Ovary (tissue), 9 donors: ENCODE data around the gene PMEPA1. TPM values are rescaled to one million over a fixed set of nuclear protein-coding genes. Genes with fewer than 3 reads are reported as not detected.

ENCODE experiments used
- DNase-seq, 5 donors: peaks; one replicate each; pipeline ENCODE4 v3.0.0-alpha.2; 2019 to 2020
- H3K27ac ChIP-seq, 2 donors: fragments of 200-600 bp; one replicate each; pipeline versions ENCODE4 v1.5.1 to v1.8.0; 2019 to 2022
- H3K27me3 ChIP-seq: fragments of 200-600 bp; one replicate; pipeline ENCODE4 v1.8.0; 2022
- H3K36me3 ChIP-seq: fragments of 200-600 bp; sonication (generic); one replicate; pipeline ENCODE4 v1.5.1; 2019
- H3K4me1 ChIP-seq: one replicate; pipeline ENCODE4 v1.8.1; 2013; ENCODE audit warnings: mild to moderate bottlenecking, moderate library complexity; ENCODE audit not compliant: insufficient read depth
- H3K4me3 ChIP-seq: fragments of 200-600 bp; sonication (generic); one replicate; pipeline ENCODE4 v1.5.1; 2017
- H3K9me3 ChIP-seq, 2 donors: fragments of 200-600 bp in 1 of 2; sonication (generic) in 1 of 2; one replicate each; pipeline versions ENCODE4 v1.5.1 to v1.8.1; 2013 to 2019; ENCODE audit warnings: mild to moderate bottlenecking in 1 of 2, moderate library complexity in 1 of 2
- EP300 ChIP-seq: sonication (generic); formaldehyde crosslinking; IDR thresholded peaks from one replicate; pipeline ENCODE4 v1.6.1; 2017; ENCODE audit warnings: antibody characterized with exemption
- POLR2A ChIP-seq: fragments of 450-650 bp; IDR thresholded peaks from one replicate; pipeline ENCODE4 v1.6.1; 2017; ENCODE audit warnings: antibody characterized with exemption, mild to moderate bottlenecking, moderate library complexity
- WGBS, 3 donors: extraction: QIAGEN DNeasy Blood & Tissue Kit in 1 of 3; methylation state at CpG; one replicate each; pipeline versions ENCODE4 v1.1.5 to v1.1.7; 2013 to 2017; 5-methylcytosine and 5-hydroxymethylcytosine counted together
- intact Hi-C, 4 donors: fragments of 100-400 bp; cut with DNase I; formaldehyde crosslinking; loops; one replicate each; pipeline versions ENCODE4 v1.11.0 to v1.15.1; 2022 to 2023
- polyA plus RNA-seq, 2 donors: library from polyadenylated mRNA; stranded (reverse); fragments of 200-250 nt in 1 of 2; fragments of 350-450 nt in 1 of 2; fragmentation: Illumina TruSeq in 1 of 2; extraction: RNeasy Lipid Tissue Mini Kit (QIAGEN cat#74804) in 1 of 2; gene quantifications; one replicate each; pipeline ENCODE4 v1.2.3, GENCODE V29; 2013 to 2014
- total RNA-seq, 7 donors: library from RNA; depleted of rRNA in 2 of 7; stranded (reverse); fragments of >200 nt in 2 of 7; fragmentation: NEBNext Ultra II Directional in 3 of 7; extraction: Animal tissue kit (Norgen Biotek cat#: 25700) in 3 of 7; gene quantifications; one replicate each; pipeline versions ENCODE4 v1.1.0 to v1.2.4, GENCODE V29; 2016 to 2023
- TF ChIP-seq, protein P1 (sequence below), 3 donors: fragments of 450-650 bp in 2 of 3; fragments of 200-600 bp in 1 of 3; IDR thresholded peaks; one replicate each; pipeline versions ENCODE4 v1.5.1 to v1.8.0; 2016 to 2022; ENCODE audit warnings: antibody characterized with exemption in 3 of 3, mild to moderate bottlenecking in 1 of 3
- donor health status: DM: no; HTN: no; CAD: no; lungs with moderate emphysema.
- donor health status: DM: no; HTN: no; CAD: no.
- donor health status: Bipolar disorder and iron deficiency.
- donor health status: DM: yes; HTN: yes; CAD: no.
- donor health status: DM: no; HTN: no; CAD: no.
- donor health status: DM: yes; HTN: yes; CAD: no.

PMEPA1 gene
- total and polyA plus RNA-seq, 9 donors, result 2.7 to 73.4 (median 17.6) TPM

DNA sequence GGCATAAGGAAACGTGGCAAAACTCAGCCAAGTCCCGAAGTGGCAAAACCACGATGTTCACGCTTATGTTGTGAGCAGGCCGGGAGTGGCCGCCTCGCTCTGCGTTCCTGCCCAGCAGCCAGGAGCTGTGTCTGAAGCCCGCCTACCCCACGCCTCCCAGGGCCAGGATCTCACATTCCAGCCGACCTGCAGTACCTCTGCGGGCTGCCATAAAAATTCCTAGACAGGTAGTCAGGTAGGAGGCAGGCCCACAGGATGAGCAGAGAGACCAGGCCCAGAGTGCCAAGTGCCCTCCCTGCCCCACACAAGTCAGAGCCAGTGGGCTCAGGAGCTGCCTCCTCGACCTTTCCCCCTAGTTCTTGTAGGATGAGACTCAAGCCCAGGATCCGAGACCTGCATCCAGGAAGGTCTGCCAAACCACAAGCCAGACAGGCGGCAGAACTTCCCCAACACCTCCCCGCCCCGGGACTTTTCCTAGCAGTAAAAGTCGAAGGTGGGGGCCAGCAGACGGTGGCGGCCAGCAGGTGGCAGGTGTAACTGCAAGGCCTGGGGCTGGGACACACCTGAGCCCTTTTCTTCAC is 16.7 kb downstream of the PMEPA1 start:
- H3K27ac ChIP-seq, result no peak overlapping the region

DNA sequence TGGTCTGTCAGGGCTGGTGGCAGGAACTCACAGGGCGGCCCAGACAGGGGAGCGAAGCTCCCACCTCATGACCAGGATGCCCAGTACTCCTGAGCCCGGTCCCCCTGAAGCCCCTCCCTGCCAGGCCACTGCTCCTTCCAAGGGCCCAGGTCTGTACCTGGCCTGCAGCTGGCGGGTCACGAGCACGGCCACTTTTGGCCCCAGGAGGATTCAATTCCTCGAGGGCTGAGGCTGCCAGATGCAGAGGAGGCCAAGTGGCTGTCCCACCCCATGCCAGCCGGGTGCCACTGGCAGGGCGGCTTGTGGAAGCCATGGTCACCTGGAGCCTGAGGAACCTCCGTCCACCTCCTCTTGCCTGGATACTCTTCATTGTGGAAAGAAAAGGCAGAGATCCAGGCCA is 17.4 kb downstream of the PMEPA1 start:
- DNase-seq, result no peak
- Histone ChIP-seq H3K36me3 (no peaks in the 10 kb centered on the region), H3K4me3 (no peak overlapping the region), H3K27me3 (no peaks in the 10 kb centered on the region), H3K27ac (no peak overlapping the region), H3K4me1 (peaks cover 21% of the 10 kb centered on the region), H3K9me3 (no peaks in the 10 kb centered on the region)
- TF ChIP-seq POLR2A, result no peak
- TF ChIP-seq EP300, result no peak
- TF ChIP-seq, protein P1, sequence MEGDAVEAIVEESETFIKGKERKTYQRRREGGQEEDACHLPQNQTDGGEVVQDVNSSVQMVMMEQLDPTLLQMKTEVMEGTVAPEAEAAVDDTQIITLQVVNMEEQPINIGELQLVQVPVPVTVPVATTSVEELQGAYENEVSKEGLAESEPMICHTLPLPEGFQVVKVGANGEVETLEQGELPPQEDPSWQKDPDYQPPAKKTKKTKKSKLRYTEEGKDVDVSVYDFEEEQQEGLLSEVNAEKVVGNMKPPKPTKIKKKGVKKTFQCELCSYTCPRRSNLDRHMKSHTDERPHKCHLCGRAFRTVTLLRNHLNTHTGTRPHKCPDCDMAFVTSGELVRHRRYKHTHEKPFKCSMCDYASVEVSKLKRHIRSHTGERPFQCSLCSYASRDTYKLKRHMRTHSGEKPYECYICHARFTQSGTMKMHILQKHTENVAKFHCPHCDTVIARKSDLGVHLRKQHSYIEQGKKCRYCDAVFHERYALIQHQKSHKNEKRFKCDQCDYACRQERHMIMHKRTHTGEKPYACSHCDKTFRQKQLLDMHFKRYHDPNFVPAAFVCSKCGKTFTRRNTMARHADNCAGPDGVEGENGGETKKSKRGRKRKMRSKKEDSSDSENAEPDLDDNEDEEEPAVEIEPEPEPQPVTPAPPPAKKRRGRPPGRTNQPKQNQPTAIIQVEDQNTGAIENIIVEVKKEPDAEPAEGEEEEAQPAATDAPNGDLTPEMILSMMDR (IDR thresholded peaks at IDR 0.05), result no peak
- WGBS, 3 donors, result 82 to 90% (median 87%) methylated on average over 10 of the region's 10 CpGs
- intact Hi-C loops, result no loop called here

More for the DNA sequence above, 16.7 kb downstream of the PMEPA1 start:
- no peak for TF ChIP-seq POLR2A
- Histone ChIP-seq H3K27me3 (no peaks in the 10 kb centered on the region), H3K36me3 (no peaks in the 10 kb centered on the region), H3K4me3 (no peak overlapping the region), H3K9me3 (no peaks in the 10 kb centered on the region), H3K4me1 (peaks cover 20% of the 10 kb centered on the region)
- no peak for DNase-seq
- intact Hi-C loops, result no loop called here
- 46 to 51% (median 48%) methylated on average over 20 of the region's 20 CpGs for WGBS, 3 donors

DNA sequence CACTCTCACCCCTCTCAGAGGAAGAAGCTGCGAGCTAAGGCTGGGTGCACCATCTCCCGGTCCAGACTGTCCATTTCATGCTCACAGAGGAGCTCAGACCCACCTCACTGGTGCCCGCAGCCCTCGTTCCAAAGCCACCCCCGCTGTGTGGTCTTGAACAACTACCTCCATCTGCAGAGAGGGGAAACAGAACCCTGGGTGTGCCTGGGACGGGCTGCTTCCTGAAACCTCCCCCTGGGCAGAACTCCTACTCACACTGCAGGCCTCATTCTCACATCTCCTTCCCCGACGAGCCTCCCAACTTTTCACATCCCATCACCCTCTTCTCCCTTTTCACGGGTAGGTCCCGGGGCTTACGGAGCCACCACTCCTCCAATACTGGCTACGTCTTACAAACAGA is 18.1 kb downstream of the PMEPA1 start:
- TF ChIP-seq EP300 (no peak), POLR2A (no peak)
- TF ChIP-seq, protein P1 (IDR thresholded peaks at IDR 0.05), result no peak
- Histone ChIP-seq H3K9me3 (no peaks in the 10 kb centered on the region), H3K4me3 (no peak overlapping the region), H3K4me1 (peaks cover 21% of the 10 kb centered on the region), H3K27me3 (no peaks in the 10 kb centered on the region), H3K36me3 (no peaks in the 10 kb centered on the region), H3K27ac (no peak overlapping the region)
- WGBS, 3 donors, result 84 to 88% (median 86%) methylated on average over 12 of the region's 12 CpGs
- intact Hi-C loops, result no loop called here
- no peak for DNase-seq

DNA sequence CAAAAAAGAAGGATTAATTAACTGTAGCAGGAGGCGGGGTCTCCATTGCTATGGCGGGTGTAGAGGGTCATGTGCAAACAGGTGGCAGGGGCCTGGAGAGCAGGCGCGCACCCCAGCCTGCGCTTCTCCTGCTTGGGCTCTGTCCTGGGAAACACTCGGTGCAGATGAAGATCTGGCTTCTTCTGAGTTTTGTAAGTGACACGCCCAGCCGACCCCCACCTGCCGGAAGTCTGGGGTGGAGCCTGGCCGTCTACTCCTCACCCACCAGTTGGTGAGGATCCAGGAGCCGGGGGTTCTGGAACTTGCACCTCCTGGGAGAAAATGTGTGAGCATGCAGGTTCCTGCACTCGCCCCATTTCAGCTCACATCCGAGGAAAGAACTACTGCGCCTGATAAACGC is 19.3 kb downstream of the PMEPA1 start:
- Histone ChIP-seq H3K27ac (no peak overlapping the region), H3K4me1 (peaks cover 29% of the 10 kb centered on the region), H3K4me3 (no peak overlapping the region), H3K27me3 (no peaks in the 10 kb centered on the region), H3K9me3 (no peaks in the 10 kb centered on the region), H3K36me3 (no peaks in the 10 kb centered on the region)
- intact Hi-C loops, result no loop called here
- 83 to 87% (median 87%) methylated on average over 15 of the region's 15 CpGs for WGBS, 3 donors
- TF ChIP-seq, protein P1 (IDR thresholded peaks at IDR 0.05), result no peak
- TF ChIP-seq POLR2A (no peak), EP300 (no peak)
- no peak for DNase-seq

DNA sequence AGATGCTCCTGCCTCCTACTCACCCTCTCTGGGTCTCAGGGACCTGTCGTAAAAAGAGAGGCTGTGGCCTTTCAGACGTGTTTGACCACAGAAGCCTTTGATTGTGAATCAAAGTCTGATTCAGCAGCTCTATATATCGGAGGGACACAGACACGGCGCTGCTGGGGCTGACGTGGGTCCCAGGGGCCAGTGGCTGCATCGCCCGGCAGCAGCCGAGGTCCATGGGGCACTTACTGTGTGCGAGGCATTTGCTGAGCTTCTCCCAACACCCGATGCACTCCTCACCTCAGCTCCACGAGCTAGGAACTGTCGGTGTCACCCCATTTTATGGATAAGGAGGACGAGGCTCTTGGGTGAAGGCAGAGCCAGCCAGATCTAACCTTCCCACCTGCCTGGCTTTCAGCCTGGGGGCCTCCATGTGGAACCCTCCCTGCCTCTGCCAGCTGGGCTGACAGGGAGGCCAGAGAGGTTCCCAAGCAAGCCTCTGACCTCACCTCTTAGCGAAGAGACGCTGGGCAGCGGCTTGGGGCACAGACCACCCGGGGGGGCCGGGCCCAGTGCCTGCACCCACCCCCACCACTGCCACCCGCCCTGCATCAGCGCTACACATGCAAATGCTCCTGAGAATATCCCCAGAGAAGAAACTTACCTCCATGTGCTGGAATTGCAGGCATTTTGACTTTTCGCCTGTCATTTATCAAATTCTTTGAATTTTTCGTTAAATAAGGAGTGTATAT is 19.9 kb downstream of the PMEPA1 start:
- intact Hi-C loops, result no loop called here
- H3K27me3 ChIP-seq, result no peaks in the 10 kb centered on the region
- no peak for DNase-seq
- no peak overlapping the region for H3K4me3 ChIP-seq
- no peak overlapping the region for H3K27ac ChIP-seq
- no peaks in the 10 kb centered on the region for H3K9me3 ChIP-seq
- H3K4me1 ChIP-seq, result peaks cover 29% of the 10 kb centered on the region
- no peaks in the 10 kb centered on the region for H3K36me3 ChIP-seq
- WGBS, 3 donors, result 83 to 88% (median 87%) methylated on average over 23 of the region's 23 CpGs
- TF ChIP-seq EP300 (no peak), POLR2A (no peak)
- TF ChIP-seq, protein P1 (IDR thresholded peaks at IDR 0.05), result no peak
